ENCODE measurements around the gene OR52W1.

GRCh38 chr11:6209801-6210200, 10.8 kb downstream of the OR52W1 start:
- TF ChIP-seq, protein P1, sequence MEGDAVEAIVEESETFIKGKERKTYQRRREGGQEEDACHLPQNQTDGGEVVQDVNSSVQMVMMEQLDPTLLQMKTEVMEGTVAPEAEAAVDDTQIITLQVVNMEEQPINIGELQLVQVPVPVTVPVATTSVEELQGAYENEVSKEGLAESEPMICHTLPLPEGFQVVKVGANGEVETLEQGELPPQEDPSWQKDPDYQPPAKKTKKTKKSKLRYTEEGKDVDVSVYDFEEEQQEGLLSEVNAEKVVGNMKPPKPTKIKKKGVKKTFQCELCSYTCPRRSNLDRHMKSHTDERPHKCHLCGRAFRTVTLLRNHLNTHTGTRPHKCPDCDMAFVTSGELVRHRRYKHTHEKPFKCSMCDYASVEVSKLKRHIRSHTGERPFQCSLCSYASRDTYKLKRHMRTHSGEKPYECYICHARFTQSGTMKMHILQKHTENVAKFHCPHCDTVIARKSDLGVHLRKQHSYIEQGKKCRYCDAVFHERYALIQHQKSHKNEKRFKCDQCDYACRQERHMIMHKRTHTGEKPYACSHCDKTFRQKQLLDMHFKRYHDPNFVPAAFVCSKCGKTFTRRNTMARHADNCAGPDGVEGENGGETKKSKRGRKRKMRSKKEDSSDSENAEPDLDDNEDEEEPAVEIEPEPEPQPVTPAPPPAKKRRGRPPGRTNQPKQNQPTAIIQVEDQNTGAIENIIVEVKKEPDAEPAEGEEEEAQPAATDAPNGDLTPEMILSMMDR (conservative IDR thresholded peaks at IDR 0.05), result no peak
- no peak for TF ChIP-seq ZFX (IDR thresholded peaks at IDR 0.05)
